HepG2 (cell line): ENCODE measurements around the gene GBP4.

ENCODE experiments used
- HNRNPH1 ChIP-seq: fragments of 200-400 bp; formaldehyde crosslinking; optimal IDR thresholded peaks from 2 replicates; pipeline ENCODE3; 2017; ENCODE audit warnings: mild to moderate bottlenecking, low read depth, low read length
- TF ChIP-seq, protein P1 (sequence below): sonication (generic); formaldehyde crosslinking; IDR thresholded peaks from 2 replicates; pipeline ENCODE4 v1.5.0; 2020; ENCODE audit warnings: mild to moderate bottlenecking, missing genetic modification reagents, moderate library complexity

DNA sequence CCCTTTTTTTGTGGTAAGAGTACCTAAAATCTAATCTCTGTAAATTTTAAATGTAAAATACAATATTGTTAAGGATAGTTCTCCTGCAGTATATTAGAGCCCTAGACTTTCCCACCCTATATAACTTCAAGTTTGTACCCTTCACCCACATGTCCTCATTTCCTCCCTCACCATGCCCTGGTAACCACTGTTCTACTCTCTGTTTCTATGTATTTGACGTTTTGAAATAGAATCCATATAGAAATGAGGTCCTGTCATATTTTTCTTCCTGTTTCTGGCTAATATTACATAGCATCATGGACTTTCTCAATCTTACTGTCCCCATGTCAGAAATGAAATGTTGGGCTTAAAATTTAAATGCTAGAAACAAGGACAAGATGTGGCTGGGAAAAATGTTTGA lies 47.7 kb downstream of the GBP4 start:
- TF ChIP-seq, protein P1, sequence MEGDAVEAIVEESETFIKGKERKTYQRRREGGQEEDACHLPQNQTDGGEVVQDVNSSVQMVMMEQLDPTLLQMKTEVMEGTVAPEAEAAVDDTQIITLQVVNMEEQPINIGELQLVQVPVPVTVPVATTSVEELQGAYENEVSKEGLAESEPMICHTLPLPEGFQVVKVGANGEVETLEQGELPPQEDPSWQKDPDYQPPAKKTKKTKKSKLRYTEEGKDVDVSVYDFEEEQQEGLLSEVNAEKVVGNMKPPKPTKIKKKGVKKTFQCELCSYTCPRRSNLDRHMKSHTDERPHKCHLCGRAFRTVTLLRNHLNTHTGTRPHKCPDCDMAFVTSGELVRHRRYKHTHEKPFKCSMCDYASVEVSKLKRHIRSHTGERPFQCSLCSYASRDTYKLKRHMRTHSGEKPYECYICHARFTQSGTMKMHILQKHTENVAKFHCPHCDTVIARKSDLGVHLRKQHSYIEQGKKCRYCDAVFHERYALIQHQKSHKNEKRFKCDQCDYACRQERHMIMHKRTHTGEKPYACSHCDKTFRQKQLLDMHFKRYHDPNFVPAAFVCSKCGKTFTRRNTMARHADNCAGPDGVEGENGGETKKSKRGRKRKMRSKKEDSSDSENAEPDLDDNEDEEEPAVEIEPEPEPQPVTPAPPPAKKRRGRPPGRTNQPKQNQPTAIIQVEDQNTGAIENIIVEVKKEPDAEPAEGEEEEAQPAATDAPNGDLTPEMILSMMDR = no peak
- no peak for TF ChIP-seq HNRNPH1
